DMS 273 (cell line): Measurements from ENCODE around the gene ERG.

Experiments
- DNase-seq: peaks from one replicate; lab custom pipeline; 2025; ENCODE audit not compliant: unreplicated experiment; lab: John Stamatoyannopoulos, UW

Gene ERG, protein sequence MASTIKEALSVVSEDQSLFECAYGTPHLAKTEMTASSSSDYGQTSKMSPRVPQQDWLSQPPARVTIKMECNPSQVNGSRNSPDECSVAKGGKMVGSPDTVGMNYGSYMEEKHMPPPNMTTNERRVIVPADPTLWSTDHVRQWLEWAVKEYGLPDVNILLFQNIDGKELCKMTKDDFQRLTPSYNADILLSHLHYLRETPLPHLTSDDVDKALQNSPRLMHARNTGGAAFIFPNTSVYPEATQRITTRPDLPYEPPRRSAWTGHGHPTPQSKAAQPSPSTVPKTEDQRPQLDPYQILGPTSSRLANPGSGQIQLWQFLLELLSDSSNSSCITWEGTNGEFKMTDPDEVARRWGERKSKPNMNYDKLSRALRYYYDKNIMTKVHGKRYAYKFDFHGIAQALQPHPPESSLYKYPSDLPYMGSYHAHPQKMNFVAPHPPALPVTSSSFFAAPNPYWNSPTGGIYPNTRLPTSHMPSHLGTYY

DNA sequence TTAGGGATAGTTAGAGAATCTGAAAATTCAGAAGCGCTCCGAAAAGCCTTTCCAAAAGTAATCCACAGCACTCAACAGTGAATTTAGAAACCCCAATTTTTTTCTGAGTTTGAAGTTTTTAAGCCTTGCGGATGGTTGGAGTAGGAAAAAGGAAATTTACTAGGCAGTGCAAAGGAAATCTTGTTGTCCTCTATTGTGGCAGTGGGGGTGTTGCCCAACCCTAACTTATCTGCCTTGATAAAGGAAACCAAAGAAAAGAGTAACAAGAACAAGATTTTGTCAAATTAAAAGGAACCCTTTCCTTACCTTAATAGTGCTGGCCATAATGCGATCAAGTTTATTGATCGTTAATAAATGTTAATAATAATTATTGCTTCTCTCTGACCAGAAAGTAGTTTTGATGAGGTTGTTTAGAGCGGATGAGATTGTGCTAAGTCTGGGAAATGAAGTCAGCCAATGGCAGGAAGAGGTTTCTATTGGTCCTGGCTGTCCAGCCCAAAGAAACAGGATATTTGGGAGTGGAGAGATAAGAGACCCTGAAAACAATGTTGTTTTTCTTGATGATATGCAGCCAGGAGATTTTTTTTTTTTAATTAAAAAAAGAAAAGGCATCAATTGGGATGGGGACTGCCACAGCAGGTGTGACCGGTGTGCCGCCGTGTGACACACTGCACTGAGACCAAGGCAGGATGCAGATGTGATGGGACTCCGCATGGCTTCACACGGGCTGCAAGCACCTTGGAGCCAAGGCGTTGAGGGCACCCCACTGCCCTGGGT lies at the start of gene ERG:
Gene ERG (minus strand): TSS at position 421 of the 777 bp plus-strand sequence. CDS start 97 bp downstream, at position 324.
- no peak for DNase-seq

DNA sequence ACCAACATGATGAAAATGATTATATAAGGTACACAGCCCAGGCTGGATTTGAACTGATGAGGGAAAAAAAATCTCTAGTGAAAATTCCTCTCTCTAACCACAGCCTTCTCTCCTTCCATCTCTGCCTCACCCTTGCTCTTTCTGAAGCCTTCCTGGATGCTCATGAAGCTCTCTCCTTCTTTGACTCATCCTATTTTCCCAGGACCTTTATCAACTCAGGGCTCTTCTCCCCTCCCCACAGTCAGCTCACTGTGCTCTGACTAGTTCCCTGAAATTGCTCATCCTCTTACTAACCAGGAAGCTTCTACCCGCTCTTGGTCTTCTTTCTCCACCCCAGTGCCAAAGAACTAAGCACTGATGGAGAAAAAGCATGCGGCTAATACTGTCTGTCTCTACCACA lies 46.4 kb upstream of the ERG start:
- DNase-seq = no peak

DNA sequence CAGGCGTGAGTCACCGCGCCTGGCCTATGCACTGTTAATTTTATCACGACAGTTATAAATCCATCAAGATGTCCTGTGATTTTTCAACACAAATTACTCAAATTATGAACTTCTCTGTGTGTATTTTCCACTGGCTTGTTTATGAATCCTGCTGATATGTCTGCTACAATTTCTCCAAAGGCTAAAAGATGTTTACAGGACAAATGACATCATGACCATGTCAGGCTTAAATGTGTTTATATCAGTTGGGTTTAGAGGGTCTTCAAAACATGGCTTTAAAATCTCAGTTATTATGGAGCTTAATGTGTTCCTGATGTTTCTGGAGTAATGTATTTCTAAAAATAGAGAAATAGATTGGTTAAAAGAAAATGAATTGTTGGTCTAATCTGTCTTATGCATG lies 44.0 kb upstream of the ERG start:
- no peak for DNase-seq

DNA sequence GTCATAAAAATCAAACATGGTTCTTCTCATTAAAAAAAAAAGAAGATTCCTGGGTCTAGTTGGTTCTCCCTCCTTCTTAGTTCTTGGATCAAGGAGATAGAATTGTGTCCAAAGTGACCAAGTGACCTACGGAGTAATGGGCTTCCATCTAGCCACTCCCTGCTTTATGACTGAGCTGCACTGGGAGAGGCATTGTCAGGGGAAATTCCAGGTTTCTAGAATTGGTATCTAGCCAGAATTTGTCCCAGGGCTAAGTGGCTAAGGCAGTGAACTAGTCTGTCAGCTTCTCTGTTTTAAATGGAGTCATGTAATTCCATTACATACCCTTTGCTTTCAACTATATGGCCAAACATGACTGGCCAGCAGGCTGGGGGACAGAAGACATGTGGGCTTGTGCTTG lies 40.1 kb upstream of the ERG start:
- no peak for DNase-seq

DNA sequence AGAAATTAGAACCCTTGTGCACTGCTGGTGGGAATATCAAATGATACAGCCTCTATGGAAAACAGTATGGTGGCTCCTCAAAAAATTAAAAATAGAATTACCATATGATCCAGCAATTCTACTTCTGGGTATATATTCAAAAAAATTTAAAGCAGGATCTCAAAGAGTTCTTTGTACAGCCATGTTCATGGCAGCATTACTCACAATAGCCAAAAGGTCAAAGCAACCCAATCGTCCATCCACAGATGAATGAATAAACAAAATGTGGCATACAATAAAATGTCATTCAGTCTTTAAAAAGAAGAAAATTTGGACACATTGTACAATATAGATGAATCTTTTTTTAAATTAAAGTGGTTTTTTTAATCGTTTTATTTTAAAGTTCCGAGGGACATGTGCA lies 36.3 kb upstream of the ERG start:
- DNase-seq = no peak

DNA sequence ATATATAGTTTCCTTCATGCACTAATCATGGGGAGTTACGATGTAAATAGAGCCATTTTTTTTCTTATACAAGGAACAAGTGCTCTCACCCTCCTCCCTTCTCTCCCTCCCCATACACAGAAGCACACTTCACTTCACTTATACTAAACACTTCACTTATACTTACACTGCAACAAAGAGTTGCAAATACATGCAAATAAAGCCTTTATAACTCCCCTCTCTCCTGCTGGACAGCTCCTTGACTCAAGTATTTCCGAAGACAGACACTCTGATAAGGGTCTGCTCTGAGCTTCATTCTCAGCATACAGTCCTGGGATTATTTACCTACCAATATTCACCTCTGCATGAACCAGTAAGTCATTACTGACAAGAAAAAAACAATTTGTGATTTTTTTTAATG lies 35.6 kb upstream of the ERG start:
- no peak for DNase-seq

DNA sequence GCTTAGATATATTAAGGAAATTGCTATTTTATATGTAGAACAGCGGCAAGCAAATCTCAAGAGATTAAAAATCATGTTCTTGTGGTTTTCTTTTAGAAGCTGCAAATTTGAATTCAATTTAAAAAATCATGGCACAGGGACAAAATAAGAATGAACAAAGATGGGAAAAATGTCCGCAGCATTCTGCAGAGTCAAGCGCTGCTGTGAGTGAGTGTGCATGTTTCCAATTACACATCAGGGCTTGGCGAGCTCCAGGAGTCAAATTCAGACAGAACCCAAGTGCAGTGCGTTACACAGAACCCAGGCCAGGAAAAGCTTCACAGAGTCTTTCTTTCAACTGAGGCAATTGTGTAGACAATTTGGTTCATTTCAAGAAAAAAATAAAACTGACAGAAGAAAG lies 33.3 kb upstream of the ERG start:
- DNase-seq = no peak

DNA sequence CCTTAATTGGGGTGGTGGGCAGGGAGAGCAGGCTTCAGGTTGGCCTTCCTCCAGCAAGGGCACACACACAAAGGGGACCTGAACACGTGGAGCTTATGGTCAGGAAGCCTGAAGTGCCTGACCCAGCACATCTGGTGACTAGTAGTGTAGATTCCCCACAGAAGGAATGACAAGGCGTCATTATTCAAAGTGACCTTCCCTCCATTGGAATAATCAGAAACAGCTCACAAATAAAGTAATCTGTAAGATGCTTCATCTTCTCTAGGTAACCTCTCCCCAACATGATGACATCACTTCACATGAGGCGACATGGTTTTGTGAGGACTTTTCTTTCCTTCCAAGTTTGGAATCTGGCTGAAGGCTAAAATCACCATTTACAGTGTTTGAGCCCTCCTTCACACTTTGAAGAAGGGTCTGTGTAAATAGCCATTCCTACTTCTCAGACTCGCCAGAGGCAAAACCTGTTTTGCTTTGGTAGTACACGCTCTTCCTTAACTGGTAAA lies 32.8 kb upstream of the ERG start:
- DNase-seq = no peak

DNA sequence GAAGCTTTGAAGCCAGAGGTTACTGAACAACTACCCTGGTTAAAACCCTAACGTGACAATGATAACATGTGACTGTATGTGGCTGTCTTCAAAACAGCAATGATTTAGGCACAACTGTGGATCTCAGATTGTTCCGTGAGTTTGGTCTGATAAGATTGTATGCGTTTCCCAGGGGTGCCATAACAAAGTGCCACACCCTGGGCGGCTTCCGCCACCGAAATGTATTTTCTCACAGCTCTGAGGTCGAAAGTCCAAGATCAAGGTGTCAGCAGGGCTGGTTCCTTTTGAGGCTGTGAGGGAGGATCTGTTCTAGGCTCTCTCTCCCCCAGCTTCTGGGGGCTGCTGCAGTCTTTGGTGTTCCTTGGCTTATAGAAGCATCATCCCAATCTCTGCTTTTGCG lies 29.5 kb upstream of the ERG start:
- no peak for DNase-seq

DNA sequence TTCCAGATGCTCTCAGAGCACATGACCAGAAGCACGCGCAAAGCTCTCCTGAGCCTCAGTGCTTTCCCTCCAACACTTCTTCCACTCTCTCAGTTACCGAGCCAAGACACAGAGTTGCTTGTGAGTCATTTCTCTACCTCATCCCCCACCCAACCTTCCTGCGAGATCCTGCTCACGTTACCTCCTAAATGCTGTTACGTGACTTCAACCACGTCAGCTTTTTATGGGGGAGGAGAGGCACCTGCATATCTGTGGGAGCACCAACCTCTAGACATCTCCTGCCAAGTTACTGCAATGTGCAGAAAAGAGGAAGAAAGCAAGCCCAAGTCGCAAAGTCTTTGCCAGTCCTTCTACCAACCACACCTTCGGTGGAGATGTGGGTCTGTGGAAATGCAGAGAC lies 27.2 kb upstream of the ERG start:
- no peak for DNase-seq

DNA sequence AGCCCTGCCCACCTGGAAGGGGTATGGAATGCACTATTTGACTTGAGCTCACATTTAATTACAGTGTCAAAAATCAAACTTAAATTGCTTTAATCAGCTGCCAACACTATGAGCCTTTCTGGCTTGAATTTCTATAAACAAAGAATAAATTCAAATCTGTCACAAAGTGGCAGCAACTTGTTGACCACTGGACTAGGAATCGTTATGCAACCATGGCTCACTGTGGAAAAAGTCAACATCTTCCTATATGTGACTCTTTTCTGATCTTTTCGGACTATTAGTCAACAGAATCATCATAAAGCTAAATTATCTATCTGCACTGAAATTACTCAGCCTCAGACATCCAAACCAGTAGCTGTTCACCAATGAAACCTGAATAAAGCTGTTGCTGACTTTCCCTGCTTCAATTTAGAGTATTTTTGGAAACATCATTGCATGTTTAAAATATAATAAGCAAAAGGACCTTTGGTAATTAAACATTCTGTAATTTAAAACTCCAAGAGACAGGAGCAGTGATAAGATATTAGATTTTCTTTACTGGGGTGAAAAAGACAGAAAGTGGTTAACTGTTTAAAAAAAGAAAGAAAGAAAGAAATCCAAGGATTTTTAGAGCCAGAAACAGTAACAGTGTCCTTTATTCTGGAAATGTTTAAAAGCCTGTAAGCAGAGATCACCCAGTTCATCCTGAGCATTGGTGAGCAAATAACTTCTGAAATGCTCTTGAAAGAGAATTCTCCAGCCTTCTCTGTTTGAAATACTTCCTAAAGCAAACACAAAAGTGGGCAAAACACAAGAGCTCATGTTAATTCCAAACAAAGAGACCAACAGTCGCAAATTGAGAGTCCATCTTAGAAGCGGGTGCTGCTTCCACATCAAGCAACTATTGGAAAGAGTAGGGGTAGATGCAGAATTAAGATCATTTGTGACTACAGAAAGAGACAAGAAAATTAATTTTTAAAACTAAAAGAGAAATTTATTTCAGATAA lies 26.2 kb upstream of the ERG start:
- no peak for DNase-seq

DNA sequence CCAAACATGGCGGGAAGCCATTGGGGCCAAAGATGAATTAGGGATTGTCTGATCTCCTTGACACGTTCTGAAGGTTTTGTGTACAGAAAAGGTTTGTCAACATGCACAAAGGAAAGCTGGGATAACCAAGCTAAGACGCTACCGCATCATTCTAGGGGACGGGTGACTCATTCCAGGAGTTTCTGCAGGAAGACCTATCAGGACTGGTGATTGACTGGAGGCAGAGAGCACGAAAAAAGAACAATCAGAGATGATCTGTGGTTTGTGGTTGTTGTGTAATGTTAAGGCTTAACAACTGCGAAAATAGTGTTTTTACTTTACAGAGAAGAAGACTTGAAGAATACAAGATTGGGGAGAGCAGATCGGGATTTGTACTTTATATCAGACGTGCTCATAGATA lies 22.2 kb upstream of the ERG start:
- DNase-seq = no peak

DNA sequence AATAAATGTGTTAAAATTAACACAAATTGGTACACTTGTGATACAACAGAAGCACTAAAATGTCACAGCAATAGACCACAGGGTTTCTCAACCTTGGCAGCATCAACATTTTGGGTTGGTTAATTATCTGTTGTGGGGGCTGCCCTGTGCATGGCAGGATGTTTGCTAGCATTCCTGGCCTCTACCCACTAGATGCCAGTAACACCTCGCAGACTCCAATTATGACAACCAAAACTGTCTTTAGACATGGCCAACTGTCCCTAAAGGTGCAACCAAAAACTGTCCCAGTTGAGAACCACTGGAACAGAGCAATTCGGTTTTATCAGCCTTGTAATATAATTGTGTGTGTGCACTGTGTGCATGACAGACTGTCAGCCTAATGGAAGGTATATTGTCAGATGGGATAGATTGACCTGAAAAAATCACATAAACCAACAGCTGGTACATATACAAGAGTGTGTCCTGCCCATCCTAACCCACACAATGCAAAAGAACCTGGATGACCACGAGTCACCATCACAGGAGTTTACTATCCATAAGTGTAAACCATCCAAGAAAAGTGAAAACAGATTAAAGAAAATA lies 13.5 kb upstream of the ERG start:
- no peak for DNase-seq

DNA sequence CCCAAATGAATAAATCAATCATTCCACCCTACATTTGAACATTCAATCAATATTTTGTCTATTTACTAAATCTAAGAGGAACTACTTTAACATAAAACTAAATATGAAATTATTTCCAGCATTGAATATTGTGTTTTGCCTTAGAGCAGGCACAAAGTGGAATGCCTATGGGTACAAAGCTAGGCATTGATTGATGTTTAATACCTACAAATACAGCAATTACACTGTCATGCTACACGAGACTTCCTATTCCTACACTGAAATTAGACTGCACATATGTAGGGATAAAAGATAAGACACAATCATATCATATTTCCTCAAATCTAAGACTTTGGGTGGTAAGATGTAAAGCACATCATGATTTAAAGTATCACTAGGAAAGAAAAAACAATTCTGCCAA lies 12.9 kb upstream of the ERG start:
- DNase-seq = no peak

DNA sequence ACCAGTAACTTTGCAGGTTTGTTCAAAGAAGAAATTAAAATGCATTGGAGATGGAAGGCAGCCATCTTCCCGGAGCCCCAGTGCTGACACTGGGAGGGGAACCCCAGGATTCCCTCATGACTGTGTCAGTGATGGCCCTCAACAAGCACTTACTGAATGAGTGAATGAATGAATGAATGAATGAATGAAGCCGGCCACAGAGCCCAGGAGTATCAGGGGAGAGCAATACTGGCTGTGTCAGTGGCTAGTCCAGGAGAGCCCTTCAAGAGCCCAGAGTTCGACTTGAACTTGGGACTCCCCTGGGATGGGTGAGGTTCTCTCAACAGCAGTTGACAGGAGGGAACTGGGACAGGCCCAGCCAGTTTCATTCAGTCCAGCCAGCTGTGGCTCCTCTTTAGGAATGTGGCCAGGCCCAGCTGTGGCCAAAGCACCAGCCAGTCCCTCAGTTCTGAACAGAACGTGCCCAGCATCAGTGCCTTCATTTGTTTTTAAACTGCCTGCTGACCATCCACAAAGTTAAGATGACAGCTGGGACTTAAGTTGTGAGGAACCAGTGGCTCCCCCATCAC lies 9.2 kb upstream of the ERG start:
- DNase-seq = no peak

DNA sequence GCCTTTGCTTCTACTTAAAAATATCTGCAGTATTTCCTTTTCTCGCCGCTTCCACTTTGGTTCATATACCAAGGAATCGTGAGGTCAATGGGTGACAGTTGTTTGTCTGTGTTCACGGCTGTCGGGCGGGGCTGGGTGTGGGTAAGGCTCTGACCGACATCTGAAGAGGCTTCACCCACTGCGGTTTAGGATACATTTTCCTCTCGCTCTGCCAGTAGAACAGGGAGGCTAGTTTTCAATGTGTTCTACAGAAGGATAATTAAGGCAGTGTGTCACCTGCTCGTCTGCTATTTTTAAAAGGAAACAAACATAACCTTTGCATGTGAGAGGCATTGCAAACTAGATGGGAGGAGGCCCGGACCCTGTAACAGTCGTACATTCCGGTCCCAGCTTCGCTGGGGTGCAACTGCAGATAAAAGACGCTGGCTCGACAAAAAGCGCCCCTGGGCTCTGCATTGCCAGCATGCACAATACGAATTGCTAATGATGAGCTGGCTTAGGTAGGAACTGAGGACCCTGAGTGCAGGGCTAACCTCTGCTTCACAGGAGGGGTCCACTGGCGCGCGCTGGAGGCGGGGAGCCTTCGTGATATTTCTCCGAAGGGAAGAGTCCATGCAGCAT lies 8.5 kb upstream of the ERG start:
- DNase-seq = no peak

DNA sequence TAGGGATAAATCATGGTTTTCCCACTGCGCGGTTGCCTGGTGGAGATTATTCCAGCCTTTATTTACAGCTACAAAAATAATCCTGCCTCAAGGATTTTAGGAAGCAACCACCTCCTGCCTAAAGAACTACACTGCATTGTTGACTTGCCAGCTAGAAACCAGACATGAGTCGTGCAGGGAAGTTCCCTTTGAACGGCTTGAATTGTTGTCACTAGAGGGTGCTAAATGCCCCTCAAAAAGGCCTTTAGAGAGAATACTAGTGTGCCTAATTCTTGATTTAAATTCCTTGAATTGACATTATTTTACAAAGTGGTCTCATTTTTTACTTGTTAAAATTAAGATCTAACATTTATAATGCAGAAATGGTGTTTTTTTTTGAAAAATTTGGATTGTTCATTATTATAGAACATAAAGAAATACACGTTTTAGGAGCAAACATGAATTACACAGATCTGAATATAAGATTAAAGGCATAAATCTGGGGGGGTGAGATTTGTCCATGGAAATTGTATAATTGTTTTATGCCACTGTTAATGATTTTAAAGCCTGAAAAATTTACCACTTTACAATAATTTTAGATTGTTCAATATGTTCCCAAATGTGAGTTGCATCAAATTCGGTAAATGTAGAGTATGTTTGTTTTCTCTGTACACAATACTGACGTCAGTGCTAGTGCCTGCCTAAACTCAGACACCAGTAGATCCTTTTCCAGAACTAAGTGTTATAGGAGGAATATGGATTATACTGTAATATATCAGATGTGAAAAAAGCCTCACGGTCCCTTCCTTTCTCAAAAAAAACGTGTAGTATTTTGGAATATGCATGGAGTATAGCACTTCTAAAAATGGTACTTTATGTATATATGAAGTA lies 7.6 kb upstream of the ERG start:
- DNase-seq = peak; percentile 73

DNA sequence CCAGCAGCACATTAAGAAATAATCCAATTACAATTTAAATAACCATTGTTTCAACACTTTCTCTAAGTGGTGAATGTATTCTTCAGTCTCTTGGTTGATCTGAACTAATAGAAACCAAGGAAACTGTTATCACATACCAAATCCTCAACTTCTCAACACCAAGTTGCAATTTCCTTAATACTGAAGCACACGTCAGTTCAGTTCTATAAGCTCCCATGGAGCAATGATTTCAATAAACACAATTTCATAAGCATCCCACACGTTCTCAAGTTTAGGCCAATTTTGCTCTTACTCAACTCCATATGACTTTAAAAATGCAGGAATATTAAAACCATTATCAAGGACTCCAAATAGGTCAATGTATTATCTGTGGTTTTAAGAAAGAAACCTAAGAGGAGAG lies 5.8 kb upstream of the ERG start:
- DNase-seq = no peak

DNA sequence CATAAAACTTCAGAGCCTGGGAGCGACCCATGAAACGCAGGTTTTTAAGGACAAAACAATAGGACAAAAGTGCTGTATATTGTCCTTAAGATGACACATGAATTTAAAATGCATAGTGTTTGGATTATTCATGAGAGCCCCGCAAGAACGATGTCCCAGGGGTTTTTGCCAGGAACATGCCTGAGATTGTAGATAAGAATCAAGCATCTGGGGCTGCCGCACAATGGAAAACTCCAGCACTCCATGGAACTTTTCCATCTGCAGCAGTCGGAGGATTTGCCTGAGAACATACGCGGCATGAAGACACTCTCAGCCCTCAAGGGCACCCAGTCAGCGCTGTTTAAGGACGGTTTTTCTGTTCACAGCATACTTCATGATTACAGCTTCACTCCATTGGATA lies 5.3 kb upstream of the ERG start:
- DNase-seq = peak; percentile 58
